Activated T-cell treated with anti-CD3 and anti-CD28 coated beads, Interleukin-2, amount 50 U/mL, for 72 hours (primary cell): Measurements from ENCODE around the gene KYNU. TPM values are rescaled to one million over a fixed set of nuclear protein-coding genes. Genes with fewer than 3 reads are reported as not detected.
"Not testable (repeated sequence)": the region's sequence is repeated elsewhere in the genome, so short reads cannot be mapped to it uniquely, and the experiment has no call there.

ENCODE experiments used
- ATAC-seq, 2 donors: fragments of 150-1000 bp; cut with Tn5 transposase; replicated peaks in 1 of 2; 2 replicates each; pipeline ENCODE4 v1.10.0; 2021; ENCODE audit warnings: moderate library complexity in 2 of 2, mild to moderate bottlenecking in 1 of 2
- DNase-seq, 2 donors: peaks; one replicate each; pipeline ENCODE4 v3.0.0; 2021 to 2022; ENCODE audit warnings: mixed read lengths in 1 of 2
- H3K27ac Mint-ChIP-seq: one replicate; pipeline ENCODE4 v1.8.0; 2022; ENCODE audit warnings: mild to moderate bottlenecking, moderate library complexity, mixed read lengths
- H3K27me3 Mint-ChIP-seq: one replicate; pipeline ENCODE4 v1.8.0; 2022; ENCODE audit warnings: low read depth, mixed read lengths
- H3K36me3 Mint-ChIP-seq, 2 donors: one replicate each; pipeline ENCODE4 v1.8.0; 2022; ENCODE audit warnings: mixed read lengths in 2 of 2, mild to moderate bottlenecking in 1 of 2; ENCODE audit not compliant: insufficient read depth in 2 of 2
- H3K4me1 Mint-ChIP-seq: one replicate; pipeline ENCODE4 v1.8.0; 2022; ENCODE audit warnings: low read depth, mixed read lengths
- H3K4me3 Mint-ChIP-seq, 2 donors: one replicate each; pipeline ENCODE4 v1.8.0; 2022; ENCODE audit warnings: mild to moderate bottlenecking in 2 of 2, mixed read lengths in 2 of 2, moderate library complexity in 2 of 2
- H3K9me3 Mint-ChIP-seq, 2 donors: one replicate each; pipeline ENCODE4 v1.8.0; 2022; ENCODE audit warnings: mixed read lengths in 2 of 2
- total RNA-seq, 2 donors: library from RNA; stranded (reverse); gene quantifications; one replicate each; pipeline ENCODE4 v1.2.3, GENCODE V29; 2022

The KYNU gene
- total RNA-seq, 2 donors from 2014 or later, result 0.14 to 0.35 TPM

DNA sequence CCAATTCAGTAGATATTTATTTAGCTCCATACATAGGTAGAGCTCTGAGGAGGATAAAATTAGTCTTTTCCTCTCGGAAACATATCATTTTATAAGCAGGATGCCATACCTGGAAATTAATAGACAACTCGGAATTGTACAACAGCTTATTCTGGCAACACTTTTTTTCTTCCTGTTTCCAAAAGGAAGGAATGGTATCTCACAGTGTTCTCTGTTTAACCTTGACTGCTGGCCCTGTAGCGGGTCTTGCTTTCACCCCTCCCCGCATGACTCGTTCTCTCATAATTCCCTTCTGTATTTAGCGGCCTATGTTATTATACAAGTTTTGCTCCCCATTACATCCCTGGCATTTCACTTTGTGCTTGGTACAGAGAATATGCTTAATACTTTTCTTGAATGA lies 2.5 kb upstream of the KYNU start:
- no peaks in the 10 kb centered on the region for H3K27me3 Mint-ChIP-seq
- ATAC-seq (no peak), DNase-seq (no peak)
- H3K27ac Mint-ChIP-seq, result no peak overlapping the region
- no peaks in the 10 kb centered on the region for H3K36me3 Mint-ChIP-seq
- no peaks in the 10 kb centered on the region for H3K9me3 Mint-ChIP-seq
- no peaks in the 10 kb centered on the region for H3K4me1 Mint-ChIP-seq
- no peak overlapping the region for H3K4me3 Mint-ChIP-seq

DNA sequence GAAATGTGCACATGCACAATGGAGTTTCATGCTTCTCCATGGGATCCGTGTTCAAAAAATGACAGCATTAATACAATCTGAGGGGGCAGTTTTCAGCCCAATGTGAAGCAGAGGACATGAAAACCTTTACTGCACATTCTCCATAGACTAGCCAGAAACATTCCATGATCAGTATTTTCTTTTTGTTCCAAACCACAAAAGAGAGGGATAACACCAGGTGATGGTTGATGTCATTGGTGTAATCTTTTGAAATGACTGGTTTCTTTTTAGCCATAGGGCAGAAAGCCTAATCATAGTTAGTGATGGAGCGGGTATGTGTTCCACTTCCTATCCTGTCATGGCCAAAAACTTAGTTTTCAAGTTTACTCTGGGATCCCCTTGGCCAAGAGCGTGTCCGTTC lies 1.8 kb upstream of the KYNU start:
- Mint-ChIP-seq H3K4me1 (no peaks in the 10 kb centered on the region), H3K4me3 (no peak overlapping the region), H3K27me3 (no peaks in the 10 kb centered on the region), H3K36me3 (no peaks in the 10 kb centered on the region), H3K9me3 (no peaks in the 10 kb centered on the region), H3K27ac (no peak overlapping the region)
- no peak for DNase-seq
- no peak for ATAC-seq

DNA sequence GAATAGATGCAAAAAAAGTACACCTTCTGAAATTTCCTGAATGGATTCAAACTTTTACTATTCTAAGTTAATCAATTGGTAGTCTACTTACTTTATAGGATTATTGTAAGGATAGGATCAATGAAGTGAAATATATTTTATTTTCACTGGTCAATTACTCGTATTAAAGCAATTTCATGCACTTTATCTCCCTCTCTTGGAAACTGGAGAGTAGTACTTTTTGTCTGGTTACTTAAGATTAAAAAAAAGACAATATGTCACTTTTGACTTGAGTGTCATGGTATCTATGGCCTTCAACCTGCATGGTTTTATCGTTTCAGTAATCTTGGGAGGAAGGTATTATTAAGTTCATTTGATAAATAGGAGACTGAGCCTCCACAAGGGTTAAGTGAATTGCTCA lies 1.0 kb upstream of the KYNU start:
- no peaks in the 10 kb centered on the region for H3K4me1 Mint-ChIP-seq
- H3K27me3 Mint-ChIP-seq, result no peaks in the 10 kb centered on the region
- H3K27ac Mint-ChIP-seq, result no peak overlapping the region
- no peaks in the 10 kb centered on the region for H3K36me3 Mint-ChIP-seq
- no peaks in the 10 kb centered on the region for H3K9me3 Mint-ChIP-seq
- ATAC-seq (no peak), DNase-seq (no peak)
- no peak overlapping the region for H3K4me3 Mint-ChIP-seq

DNA sequence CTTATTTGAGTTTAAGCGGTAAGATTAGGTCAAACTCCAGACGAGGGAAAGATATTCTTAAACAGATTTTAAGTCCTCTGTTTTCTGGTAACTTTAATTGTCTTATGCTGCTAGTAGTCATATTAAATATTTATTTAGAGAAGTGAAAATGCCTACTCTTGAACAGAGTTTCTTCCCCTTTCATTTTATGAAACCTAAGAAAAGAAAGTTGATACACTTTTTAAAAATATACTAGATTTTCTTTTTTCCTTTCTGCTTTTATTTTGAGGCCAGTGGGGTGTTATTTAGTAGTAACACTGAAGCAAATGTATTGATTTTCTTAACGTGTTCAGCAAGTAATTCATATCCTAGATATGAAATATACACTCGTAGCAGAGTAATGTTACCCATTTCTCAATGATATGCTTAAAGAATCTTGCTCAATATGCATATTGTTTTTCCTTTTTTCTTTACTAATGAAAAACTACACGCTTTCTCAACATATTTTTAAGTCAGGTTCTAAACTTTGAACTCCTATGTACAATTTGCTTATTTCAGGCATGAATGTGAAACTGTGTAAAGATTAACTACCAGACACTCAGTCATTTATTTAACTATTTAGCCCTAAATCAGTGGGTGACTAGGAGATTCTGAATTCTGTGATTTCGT lies 691 bp downstream of the KYNU start:
- no peak for ATAC-seq
- H3K27me3 Mint-ChIP-seq, result no peaks in the 10 kb centered on the region

DNA sequence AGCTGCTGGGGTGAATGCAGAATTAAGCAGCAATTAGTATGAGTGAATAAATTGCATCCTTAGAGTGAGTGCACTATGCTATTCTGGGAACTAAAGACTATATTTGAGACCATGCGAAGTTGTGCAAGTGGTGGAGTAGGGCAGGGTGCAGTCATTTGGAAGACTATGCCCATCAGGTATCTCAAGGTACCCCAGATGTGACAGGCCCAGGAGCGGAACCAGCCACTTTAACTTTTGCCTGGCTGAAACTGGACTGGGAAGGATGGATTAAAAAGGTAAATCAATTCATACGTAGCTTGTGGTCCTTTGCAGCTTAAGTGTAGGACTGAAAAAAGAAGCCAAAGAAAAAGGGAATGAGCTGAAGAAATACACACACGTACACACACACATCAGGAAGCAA lies 1.7 kb downstream of the KYNU start:
- Mint-ChIP-seq H3K9me3 (peaks cover 2 to 3% of the 10 kb centered on the region in 2 donors), H3K4me1 (no peaks in the 10 kb centered on the region), H3K36me3 (peaks cover 0 to 2% of the 10 kb centered on the region in 2 donors), H3K4me3 (no peak overlapping the region), H3K27me3 (no peaks in the 10 kb centered on the region), H3K27ac (no peak overlapping the region)
- DNase-seq (no peak), ATAC-seq (no peak)

More for the DNA sequence above, 691 bp downstream of the KYNU start:
- Mint-ChIP-seq H3K4me1 (no peaks in the 10 kb centered on the region), H3K36me3 (no peaks in the 10 kb centered on the region), H3K9me3 (no peaks in the 10 kb centered on the region), H3K27ac (no peak overlapping the region), H3K4me3 (no peak overlapping the region)
- DNase-seq, result no peak

DNA sequence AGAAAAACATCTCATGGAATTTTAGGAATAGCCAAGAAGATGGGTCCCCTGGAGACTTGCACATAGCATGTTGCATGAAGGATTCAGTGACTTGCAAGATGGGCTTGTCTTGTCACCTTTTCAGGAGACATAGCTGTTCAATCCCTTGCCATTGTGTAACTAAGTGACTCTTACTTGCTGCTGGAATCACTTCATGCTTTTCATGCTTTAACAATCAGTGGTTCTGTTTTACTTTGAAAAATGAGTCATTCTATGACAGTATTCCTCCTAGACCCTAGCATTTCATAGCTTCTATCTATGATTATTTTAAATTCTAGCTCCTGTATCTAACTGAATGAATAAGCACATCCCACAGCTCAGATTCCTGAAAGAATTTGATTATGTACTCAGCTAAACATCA lies 2.8 kb downstream of the KYNU start:
- DNase-seq (no peak), ATAC-seq (no peak)
- Mint-ChIP-seq H3K27me3 (no peaks in the 10 kb centered on the region), H3K9me3 (peaks cover 2 to 3% of the 10 kb centered on the region in 2 donors), H3K4me3 (no peak overlapping the region), H3K36me3 (peaks cover 0 to 2% of the 10 kb centered on the region in 2 donors), H3K27ac (no peak overlapping the region), H3K4me1 (no peaks in the 10 kb centered on the region)

DNA sequence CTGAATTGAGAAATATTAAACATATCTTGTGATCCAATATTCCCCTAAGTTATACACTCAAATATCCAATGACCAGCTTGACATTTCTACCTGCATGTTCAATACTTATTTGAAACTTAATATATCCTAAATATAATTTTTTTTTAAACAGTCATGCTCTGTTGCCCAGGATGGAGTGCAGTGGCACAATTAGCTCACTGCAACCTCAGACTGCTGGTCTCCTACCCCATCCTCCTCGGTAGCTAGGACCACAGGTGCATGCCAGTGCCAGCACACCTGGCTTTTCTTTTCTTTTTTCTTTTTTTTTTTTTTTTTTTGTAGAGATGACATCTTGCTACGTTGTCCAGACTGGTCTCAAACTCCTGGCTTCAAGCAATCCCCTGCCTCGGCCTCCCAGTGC lies 4.2 kb downstream of the KYNU start:
- ATAC-seq (no peak), DNase-seq (no peak)
- Mint-ChIP-seq H3K36me3 (peaks cover 0 to 2% of the 10 kb centered on the region in 2 donors), H3K9me3 (peaks cover 2 to 3% of the 10 kb centered on the region in 2 donors), H3K4me1 (no peaks in the 10 kb centered on the region), H3K4me3 (no peak overlapping the region), H3K27ac (no peak overlapping the region), H3K27me3 (no peaks in the 10 kb centered on the region)

DNA sequence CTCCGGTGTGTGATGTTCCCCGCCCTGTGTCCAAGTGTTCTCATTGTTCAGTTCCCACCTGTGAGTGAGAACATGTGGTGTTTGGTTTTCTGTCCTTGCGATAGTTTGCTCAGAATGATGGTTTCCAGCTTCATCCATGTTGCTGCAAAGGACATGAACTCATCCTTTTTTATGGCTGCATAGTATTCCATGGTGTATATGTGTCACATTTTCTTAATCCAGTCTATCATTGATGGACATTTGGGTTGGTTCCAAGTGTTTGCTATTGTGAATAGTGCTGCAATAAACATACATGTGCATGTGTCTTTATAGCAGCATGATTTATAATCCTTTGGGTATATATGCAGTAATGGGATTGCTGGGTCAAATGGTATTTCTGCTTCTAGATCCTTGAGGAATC lies 5.0 kb downstream of the KYNU start:
- not testable (repeated sequence) for H3K9me3 Mint-ChIP-seq, H3K36me3 Mint-ChIP-seq, ATAC-seq, H3K4me1 Mint-ChIP-seq, DNase-seq, H3K27me3 Mint-ChIP-seq, H3K4me3 Mint-ChIP-seq, H3K27ac Mint-ChIP-seq

DNA sequence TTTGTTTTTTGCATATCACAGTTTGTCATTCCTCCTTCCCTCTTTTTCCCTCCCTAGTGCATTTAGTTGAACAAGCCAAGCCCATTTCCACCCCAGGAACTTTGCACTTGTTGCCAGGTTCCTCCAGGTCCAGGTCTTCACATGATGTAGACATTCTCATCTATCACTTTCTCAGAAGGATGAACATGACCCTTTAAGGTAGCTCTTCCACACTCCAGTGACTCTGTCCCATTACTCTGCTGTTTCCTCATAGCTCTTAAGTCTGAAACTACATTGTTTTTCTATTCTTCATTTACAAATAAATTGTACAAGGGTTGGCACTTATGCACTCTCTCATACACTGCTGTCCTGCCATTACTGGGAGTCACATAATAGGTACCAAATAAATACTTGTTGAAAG lies 6.1 kb downstream of the KYNU start:
- Mint-ChIP-seq H3K27me3 (no peaks in the 10 kb centered on the region), H3K36me3 (peaks cover 0 to 2% of the 10 kb centered on the region in 2 donors), H3K27ac (no peak overlapping the region), H3K4me3 (no peak overlapping the region), H3K9me3 (peaks cover 2 to 3% of the 10 kb centered on the region in 2 donors), H3K4me1 (no peaks in the 10 kb centered on the region)
- ATAC-seq (no peak), DNase-seq (no peak)

DNA sequence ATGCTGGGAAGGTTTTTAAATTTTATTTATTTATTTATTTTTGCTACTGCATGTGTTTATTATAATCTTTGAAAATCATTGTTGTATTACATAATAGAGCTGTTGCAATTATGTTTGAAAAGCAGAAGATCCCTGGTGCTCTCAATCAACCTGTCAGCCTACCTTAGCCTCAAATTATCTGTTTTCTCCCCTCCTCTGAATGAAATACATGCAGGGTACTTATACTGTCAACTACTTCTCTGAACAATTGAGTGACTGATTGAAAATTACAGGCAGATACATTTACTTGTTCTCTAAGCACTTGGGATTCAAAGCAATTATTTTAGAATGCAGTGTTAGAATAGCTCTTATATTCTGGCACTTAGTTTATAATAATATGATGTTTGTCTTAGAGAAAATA lies 8.1 kb downstream of the KYNU start:
- H3K36me3 Mint-ChIP-seq, result peaks cover 0 to 2% of the 10 kb centered on the region in 2 donors
- no peak overlapping the region for H3K4me3 Mint-ChIP-seq
- no peaks in the 10 kb centered on the region for H3K4me1 Mint-ChIP-seq
- peaks cover 2 to 3% of the 10 kb centered on the region in 2 donors for H3K9me3 Mint-ChIP-seq
- no peak overlapping the region for H3K27ac Mint-ChIP-seq
- peaks cover 7% of the 10 kb centered on the region for H3K27me3 Mint-ChIP-seq
- DNase-seq (no peak), ATAC-seq (no peak)

DNA sequence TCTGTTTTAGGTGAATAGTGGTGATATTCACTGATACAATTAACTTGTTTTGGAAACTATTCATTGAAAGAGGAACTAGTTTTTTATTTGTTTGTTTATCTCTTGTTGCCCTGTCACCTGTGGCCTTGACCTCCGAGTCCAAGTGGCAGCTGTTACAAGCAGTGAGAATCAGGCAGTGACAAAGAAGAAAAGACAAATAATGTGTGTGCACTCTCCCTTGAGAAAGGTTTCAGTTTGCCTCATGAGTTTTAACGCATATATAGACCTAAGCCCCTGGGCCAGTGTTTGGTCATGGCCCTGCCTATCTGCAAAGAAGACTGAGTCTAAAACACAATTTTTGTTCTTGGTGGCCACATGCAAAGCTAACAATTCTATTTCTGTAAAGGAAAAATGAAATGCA lies 15.3 kb downstream of the KYNU start:
- no peaks in the 10 kb centered on the region for H3K36me3 Mint-ChIP-seq
- peaks cover 7% of the 10 kb centered on the region for H3K27me3 Mint-ChIP-seq
- no peaks in the 10 kb centered on the region for H3K9me3 Mint-ChIP-seq
- no peaks in the 10 kb centered on the region for H3K4me1 Mint-ChIP-seq
- DNase-seq, result no peak
- no peak for ATAC-seq
- no peak overlapping the region for H3K4me3 Mint-ChIP-seq
- H3K27ac Mint-ChIP-seq, result no peak overlapping the region

DNA sequence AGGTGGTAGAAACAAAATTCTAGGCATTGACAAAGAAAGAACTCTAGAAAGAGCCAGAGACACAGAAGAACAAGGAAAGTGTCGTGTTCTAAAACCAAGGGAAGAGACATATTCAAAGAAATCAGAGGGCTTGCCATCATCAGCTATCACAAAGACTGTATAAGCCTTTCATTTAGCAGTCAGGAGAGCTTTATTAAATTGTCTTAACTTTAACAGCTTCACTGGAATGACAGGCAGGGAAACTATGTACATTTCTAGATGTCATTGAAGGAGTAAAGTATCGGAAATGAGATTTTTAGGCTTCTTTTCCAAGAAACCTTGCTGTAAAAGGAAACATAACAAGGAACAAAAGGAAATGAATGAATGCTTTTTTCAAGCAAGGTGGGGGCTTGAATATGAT lies 15.8 kb downstream of the KYNU start:
- Mint-ChIP-seq H3K4me1 (no peaks in the 10 kb centered on the region), H3K9me3 (no peaks in the 10 kb centered on the region), H3K27ac (no peak overlapping the region), H3K4me3 (no peak overlapping the region), H3K36me3 (no peaks in the 10 kb centered on the region), H3K27me3 (peaks cover 7% of the 10 kb centered on the region)
- no peak for DNase-seq
- no peak for ATAC-seq

DNA sequence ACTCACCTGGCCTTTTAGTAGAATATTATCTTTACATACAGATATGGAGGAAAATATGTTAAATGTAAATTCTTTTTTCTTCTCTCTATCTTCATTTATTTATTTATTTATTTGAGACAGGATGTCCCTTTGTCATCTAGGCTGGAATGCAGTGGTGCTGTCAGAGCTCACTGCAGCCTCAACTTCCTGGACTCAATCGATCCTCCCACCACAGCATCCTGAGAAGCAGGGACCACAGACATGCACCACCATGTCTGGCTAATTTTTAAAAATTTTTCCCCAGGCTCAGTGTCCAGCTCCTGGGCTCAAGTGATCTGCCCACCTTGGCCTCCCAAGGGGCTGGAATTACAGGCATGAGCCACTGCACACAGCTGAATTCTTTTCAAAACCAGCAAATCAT lies 20.3 kb downstream of the KYNU start:
- H3K9me3 Mint-ChIP-seq, result no peaks in the 10 kb centered on the region
- H3K27ac Mint-ChIP-seq, result no peak overlapping the region
- no peaks in the 10 kb centered on the region for H3K27me3 Mint-ChIP-seq
- H3K4me3 Mint-ChIP-seq, result no peak overlapping the region
- ATAC-seq (no peak), DNase-seq (no peak)
- H3K36me3 Mint-ChIP-seq, result no peaks in the 10 kb centered on the region
- no peaks in the 10 kb centered on the region for H3K4me1 Mint-ChIP-seq

DNA sequence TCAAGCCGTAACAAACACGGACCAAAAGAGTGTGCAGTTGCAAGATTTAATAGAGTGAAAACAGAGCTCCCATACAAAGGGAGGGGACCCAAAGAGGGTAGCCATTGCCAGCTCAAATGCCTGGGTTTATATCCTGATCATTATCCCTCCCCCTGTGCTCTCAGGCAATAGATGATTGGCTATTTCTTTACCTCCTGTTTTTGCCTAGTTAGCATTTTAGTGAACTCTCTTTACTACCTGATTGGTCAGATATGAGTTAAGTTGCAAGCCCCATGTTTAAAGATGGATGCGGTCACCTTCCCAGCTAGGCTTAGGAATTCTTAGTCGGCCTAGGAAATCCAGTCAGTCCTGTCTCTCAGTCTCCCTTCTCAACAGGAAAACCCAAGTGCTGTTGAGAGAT lies 22.9 kb downstream of the KYNU start:
- not testable (repeated sequence) for ATAC-seq, H3K36me3 Mint-ChIP-seq, H3K9me3 Mint-ChIP-seq, H3K27me3 Mint-ChIP-seq, H3K27ac Mint-ChIP-seq, H3K4me1 Mint-ChIP-seq, H3K4me3 Mint-ChIP-seq, DNase-seq
